Colon (tissue), 2 donors: ENCODE measurements around the gene PEBP1.

ENCODE experiments used
- FAIRE-seq: peaks from 2 replicates; lab custom pipeline; 2012; peaks lifted over from hg19 to GRCh38; lab: Jason Lieb, UNC
- donor health status: control.
- donor health status: control.

PEBP1 gene

GRCh38 chr12:118193958-118194357 is 58.0 kb downstream of the PEBP1 start:
- FAIRE-seq: no peak
